ENCODE results near the gene SLC16A13. TPM values are rescaled to one million over a fixed set of nuclear protein-coding genes. Genes with fewer than 3 reads are reported as not detected.

SLC16A13 gene
- total and polyA plus RNA-seq, 2 of the 8 experiments (the other 6 are each of a cell fraction or from before 2014, with no cell fraction given) = 5.4 to 5.8 TPM

GRCh38 chr17:7048968-7049367, 13.2 kb downstream of the SLC16A13 start:
- Histone ChIP-seq H3K18ac (ENCODE audit: extremely low read depth, low read length) (no peak overlapping the region), H3K23ac (ENCODE audit: insufficient read length) (no peak overlapping the region), H3K4me2 (ENCODE audit: insufficient read depth in 1 of 2, low read depth in 2 of 2, low read length in 2 of 2) (no peak overlapping the region), H2BK120ac (replicated peaks; ENCODE audit: low read depth, low read length) (no peak overlapping the region), H3K4me3 (ENCODE audit: extremely low read depth in 1 of 4, insufficient read depth in 2 of 4, low read depth in 3 of 4, low read length in 4 of 4) (no peak overlapping the region), H4K8ac (ENCODE audit: extremely low read depth, insufficient read depth, low read length) (no peak overlapping the region), H4K5ac (ENCODE audit: insufficient read length, low read depth, low read length) (no peak overlapping the region), H3K14ac (ENCODE audit: insufficient read length) (no peak overlapping the region), H3K79me2 (ENCODE audit: control insufficient read depth in 1 of 2, insufficient read depth in 2 of 2, low read length in 2 of 2) (no peaks in the 10 kb centered on the region), H3K79me1 (ENCODE audit: low read depth, low read length) (no peaks in the 10 kb centered on the region), H2BK5ac (ENCODE audit: low read depth, low read length) (no peak overlapping the region), H2BK15ac (ENCODE audit: low read length) (no peak overlapping the region), H3K36me3 (ENCODE audit: control insufficient read depth in 2 of 4, insufficient read depth in 4 of 4, low read length in 3 of 4) (no peaks in the 10 kb centered on the region), H4K91ac (replicated peaks; ENCODE audit: insufficient read length, low read length) (no peak overlapping the region), H4K20me1 (replicated peaks in 1 of 2; ENCODE audit: control insufficient read depth in 1 of 2, insufficient read depth in 2 of 2, low read length in 2 of 2) (peaks cover 0 to 4% of the 10 kb centered on the region in 2 experiments), H2BK12ac (ENCODE audit: low read depth, low read length) (no peak overlapping the region), H3K4me1 (replicated peaks in 1 of 4; ENCODE audit: control insufficient read depth in 3 of 4, insufficient read depth in 4 of 4, low read length in 3 of 4) (peaks cover 0 to 9% (median 3%) of the 10 kb centered on the region in 4 experiments; a peak in 5 of 7 replicates), H2BK20ac (ENCODE audit: low read length) (no peak overlapping the region), H3K23me2 (ENCODE audit: low read depth, low read length) (peaks cover 10% of the 10 kb centered on the region; the same call in 1 of the 2 replicates), H2AK5ac (ENCODE audit: low read depth, low read length) (no peak overlapping the region), H3K27ac (ENCODE audit: low read depth, low read length) (no peak overlapping the region), H3K9me3 (ENCODE audit: insufficient read depth in 2 of 2, low read depth in 1 of 2, low read length in 1 of 2) (no peaks in the 10 kb centered on the region), H3K27me3 (replicated peaks in 1 of 4; ENCODE audit: control insufficient read depth in 3 of 4, extremely low read depth in 1 of 4, insufficient read depth in 3 of 4, low read length in 3 of 4) (peaks cover 1 to 13% (median 10%) of the 10 kb centered on the region in 4 experiments), H3K4ac (replicated peaks; ENCODE audit: insufficient read length, low read depth, low read length) (no peak overlapping the region), H3K56ac (replicated peaks; ENCODE audit: insufficient read length, low read depth, low read length) (no peak overlapping the region), H3K9ac (replicated peaks in 1 of 4; ENCODE audit: extremely low read depth in 1 of 4, low read depth in 3 of 4, low read length in 3 of 4) (no peak overlapping the region), H2AFZ (ENCODE audit: low read length) (no peak overlapping the region)
- DNase-seq (ENCODE audit: low read depth in 1 of 2, low spot score in 2 of 2) (no peak), FAIRE-seq (no peak)
- no peak for TF ChIP-seq MAX (IDR thresholded peaks at IDR 0.05)
- WGBS, 2 experiments (ENCODE audit: extremely low coverage in 1 of 2, insufficient coverage in 1 of 2, insufficient read length in 1 of 2, insufficient replicate concordance in 2 of 2, low coverage in 1 of 2, low lambda C conversion rate in 2 of 2, missing lambda C conversion rate in 1 of 2) = 86% methylated on average over 6 of the region's 6 CpGs; no CpG with 5 or more reads in 1 of the 2 experiments
- CTCF ChIA-PET (ENCODE audit: partially characterized antibody) = interaction anchor here (1.0 to 17.5 kb wide), 11 partner anchors 22 to 144 kb away, joined by 3 to 434 read pairs (median 4); partner anchors contain the start of gene ASGR1
- POLR2A ChIA-PET (ENCODE audit: partially characterized antibody) = no interaction called here

Data from H1 (cell line).